Keratinocyte (primary cell): ENCODE measurements around the gene UMAD1. TPM values are rescaled to one million over a fixed set of nuclear protein-coding genes. Genes with fewer than 3 reads are reported as not detected.

Experiments
- DNase-seq: peaks from one replicate; pipeline ENCODE4 v3.0.0-alpha.2; 2011; ENCODE audit warnings: low read depth, missing footprints, low spot score
- FAIRE-seq: peaks from 2 replicates; lab custom pipeline; 2011; peaks lifted over from hg19 to GRCh38; lab: Jason Lieb, UNC
- H2AFZ ChIP-seq: 2 replicates; pipeline ENCODE4 v1.6.0; 2012; ENCODE audit warnings: low read length, control low read depth, inconsistent platforms; ENCODE audit not compliant: control insufficient read depth
- H3K27ac ChIP-seq: 2 replicates; pipeline ENCODE4 v1.5.1; 2011; ENCODE audit warnings: low read length; ENCODE audit not compliant: control insufficient read depth, insufficient read depth
- H3K27me3 ChIP-seq: 3 replicates; pipeline ENCODE4 v1.6.0; 2011; ENCODE audit warnings: low read length; ENCODE audit not compliant: control insufficient read depth, insufficient read depth; ENCODE audit errors: extremely low read depth
- H3K36me3 ChIP-seq, 2 experiments: 2 replicates in 1 of 2; 3 replicates in 1 of 2; pipeline ENCODE4 v1.5.1; 2011; ENCODE audit warnings: low read length in 2 of 2, mild to moderate bottlenecking in 1 of 2; ENCODE audit not compliant: control insufficient read depth in 2 of 2, insufficient read depth in 2 of 2; ENCODE audit errors: extremely low read depth in 1 of 2
- H3K4me1 ChIP-seq: 3 replicates; pipeline ENCODE4 v1.5.1; 2011; ENCODE audit warnings: low read length; ENCODE audit not compliant: control insufficient read depth, insufficient read depth; ENCODE audit errors: extremely low read depth
- H3K4me2 ChIP-seq: 3 replicates; pipeline ENCODE4 v1.6.0; 2011; ENCODE audit warnings: low read depth, low read length; ENCODE audit not compliant: control insufficient read depth, insufficient read depth; ENCODE audit errors: extremely low read depth
- H3K4me3 ChIP-seq, 3 experiments: fragments of 200-600 bp in 1 of 3; sonication (generic) in 1 of 3; 2 replicates in 2 of 3; 3 replicates in 1 of 3; pipeline ENCODE4 v1.5.1; 2011 to 2016; ENCODE audit warnings: low read length in 3 of 3, mild to moderate bottlenecking in 3 of 3, control low read depth in 2 of 3, inconsistent platforms in 1 of 3, low read depth in 1 of 3, mixed read lengths in 1 of 3, mixed run types in 1 of 3, moderate library complexity in 1 of 3; ENCODE audit not compliant: control insufficient read depth in 2 of 3, insufficient read depth in 2 of 3; ENCODE audit errors: extremely low read depth in 1 of 3
- H3K79me2 ChIP-seq: 2 replicates; pipeline ENCODE4 v1.6.0; 2012; ENCODE audit warnings: low read length; ENCODE audit not compliant: control insufficient read depth, insufficient read depth
- H3K9ac ChIP-seq: 3 replicates; pipeline ENCODE4 v1.6.0; 2011; ENCODE audit warnings: low read length; ENCODE audit not compliant: control insufficient read depth, insufficient read depth; ENCODE audit errors: extremely low read depth
- H3K9me1 ChIP-seq: 3 replicates; pipeline ENCODE4 v1.6.0; 2011; ENCODE audit warnings: low read length; ENCODE audit not compliant: control insufficient read depth, insufficient read depth; ENCODE audit errors: extremely low read depth
- H3K9me3 ChIP-seq: 2 replicates; pipeline ENCODE4 v1.5.1; 2012; ENCODE audit warnings: low read depth, low read length; ENCODE audit not compliant: control insufficient read depth
- H4K20me1 ChIP-seq: 3 replicates; pipeline ENCODE4 v1.6.0; 2011; ENCODE audit warnings: low read length; ENCODE audit not compliant: control insufficient read depth, insufficient read depth; ENCODE audit errors: extremely low read depth
- CTCF ChIP-seq, 3 experiments: IDR thresholded peaks in 1 of 3; conservative IDR thresholded peaks in 1 of 3; optimal IDR thresholded peaks in 1 of 3; 2 replicates in 2 of 3; 3 replicates in 1 of 3; pipeline versions ENCODE3 to v1.5.1; 2011; ENCODE audit warnings: low read length in 3 of 3, mild to moderate bottlenecking in 3 of 3, moderate library complexity in 2 of 3, control low read depth in 1 of 3, inconsistent platforms in 1 of 3; ENCODE audit not compliant: insufficient read depth in 2 of 3; ENCODE audit errors: extremely low read depth in 1 of 3
- EZH2 ChIP-seq: IDR thresholded peaks from one replicate; pipeline ENCODE4 v1.6.1; 2012; ENCODE audit warnings: inconsistent platforms, mild to moderate bottlenecking, low read length, moderate library complexity
- dilution Hi-C: fragments of 300-500 bp; cut with MboI; formaldehyde crosslinking; loops from one replicate; pipeline ENCODE4 v1.7.0; 2020; ENCODE audit warnings: low sequenced_read_pairs; ENCODE audit not compliant: extremely low pct_ligation_motif_present
- polyA plus RNA-seq, 5 experiments: library from polyadenylated mRNA; depleted of rRNA in 3 of 5; stranded (reverse) in 3 of 5; stranded (forward) in 1 of 5; unstranded in 1 of 5; fragments of >200 nt; gene quantifications; 1 replicate in 1 of 5; 2 replicates in 3 of 5; 3 replicates in 1 of 5; pipeline versions ENCODE4 v1.2.1 to v1.2.3, GENCODE V29; 2011 to 2012; ENCODE audit warnings: missing spikeins in 2 of 5, low read depth in 1 of 5, low replicate concordance in 1 of 5

The UMAD1 gene
- polyA plus RNA-seq, 1 donor (not counting 4 experiments of a cell fraction or from before 2014, with no cell fraction given), result 18.2 TPM

GRCh38 chr7:7841027-7841426 is 200.5 kb downstream of the UMAD1 start:
- H3K27me3 ChIP-seq, result no peaks in the 10 kb centered on the region
- H3K9me1 ChIP-seq, result no peaks in the 10 kb centered on the region
- dilution Hi-C loops, result no loop called here
- FAIRE-seq (no peak), DNase-seq (no peak)
- no peaks in the 10 kb centered on the region for H3K79me2 ChIP-seq
- H3K4me1 ChIP-seq, result no peaks in the 10 kb centered on the region
- no peaks in the 10 kb centered on the region for H4K20me1 ChIP-seq
- no peak overlapping the region for H3K27ac ChIP-seq
- H3K4me3 ChIP-seq, result no peak overlapping the region
- TF ChIP-seq EZH2 (no peak), CTCF (optimal IDR thresholded peaks at IDR 0.05 in 1 of 3, IDR thresholded peaks at IDR 0.05 in 1 of 3, conservative IDR thresholded peaks at IDR 0.05 in 1 of 3; ENCODE audit: extremely low read depth in 1 of 3, insufficient read depth in 2 of 3, low read length in 3 of 3) (no peak)
- no peaks in the 10 kb centered on the region for H3K36me3 ChIP-seq
- H3K9me3 ChIP-seq, result no peaks in the 10 kb centered on the region
- no peak overlapping the region for H2AFZ ChIP-seq
- H3K4me2 ChIP-seq, result no peak overlapping the region
- H3K9ac ChIP-seq, result no peak overlapping the region

- H3K4me3 ChIP-seq, result no peak overlapping the region
- H3K36me3 ChIP-seq, result no peaks in the 10 kb centered on the region
- dilution Hi-C loops, result no loop called here
- TF ChIP-seq EZH2 (no peak), CTCF (optimal IDR thresholded peaks at IDR 0.05 in 1 of 3, IDR thresholded peaks at IDR 0.05 in 1 of 3, conservative IDR thresholded peaks at IDR 0.05 in 1 of 3; ENCODE audit: extremely low read depth in 1 of 3, insufficient read depth in 2 of 3, low read length in 3 of 3) (no peak)
- H3K9me3 ChIP-seq, result no peaks in the 10 kb centered on the region
- no peak overlapping the region for H3K4me2 ChIP-seq
- no peaks in the 10 kb centered on the region for H3K4me1 ChIP-seq
- no peaks in the 10 kb centered on the region for H3K79me2 ChIP-seq
- no peak overlapping the region for H3K27ac ChIP-seq
- DNase-seq, result no peak
- H3K9ac ChIP-seq, result no peak overlapping the region
- H3K27me3 ChIP-seq, result no peaks in the 10 kb centered on the region
- H3K9me1 ChIP-seq, result no peaks in the 10 kb centered on the region
- H4K20me1 ChIP-seq, result no peaks in the 10 kb centered on the region
- no peak for FAIRE-seq
- no peak overlapping the region for H2AFZ ChIP-seq
These were observed 202.7 kb downstream of the UMAD1 start for GRCh38 chr7:7843240-7843639.
